IMR-90 (cell line): ENCODE measurements around the gene RAD51B. TPM values are rescaled to one million over a fixed set of nuclear protein-coding genes. Genes with fewer than 3 reads are reported as not detected.

Source experiments
- ATAC-seq: fragments of 200-7000 bp; cut with Tn5 transposase; 2 replicates; pipeline ENCODE4 v1.9.1; 2020; ENCODE audit warnings: low read depth, mild to moderate bottlenecking, moderate library complexity
- BruUV-seq: library from RNA; stranded (reverse); fragments of 400-500 nt; replicated peaks from 2 replicates; lab custom pipeline; 2021; lab: Mats Ljungman, UMichigan
- CTCF ChIA-PET: fragments of 300-600 bp; formaldehyde crosslinking; extraction: SDS; loops from one replicate; lab custom pipeline; 2021; ENCODE audit warnings: antibody characterized with exemption; lab: Yijun Ruan, JAX
- POLR2A ChIA-PET: fragments of 300-600 bp; sonication (Branson Sonifier 250); formaldehyde crosslinking; loops from one replicate; lab custom pipeline; 2022; ENCODE audit warnings: antibody characterized with exemption; ENCODE audit not compliant: unreplicated experiment; lab: Charles Lee
- DNase-seq: peaks from one replicate; pipeline ENCODE4 v3.0.0; 2013
- H2AFZ ChIP-seq: replicated peaks from 2 replicates; pipeline ENCODE3; 2013; ENCODE audit warnings: low read length, mild to moderate bottlenecking; ENCODE audit not compliant: poor library complexity
- H2AK5ac ChIP-seq: 2 replicates; pipeline ENCODE4 v1.6.1; 2013; ENCODE audit warnings: low read depth, low read length, inconsistent platforms
- H2AK9ac ChIP-seq: replicated peaks from 2 replicates; pipeline ENCODE3; 2013; ENCODE audit warnings: mild to moderate bottlenecking, low read depth, low read length, moderate library complexity; ENCODE audit not compliant: poor library complexity
- H2BK120ac ChIP-seq: 2 replicates; pipeline ENCODE4 v1.6.1; 2013; ENCODE audit warnings: low read depth, low read length, inconsistent platforms
- H2BK15ac ChIP-seq: 3 replicates; pipeline ENCODE4 v1.6.1; 2013; ENCODE audit warnings: low read depth, low read length, inconsistent platforms
- H2BK20ac ChIP-seq: 2 replicates; pipeline ENCODE4 v1.6.1; 2013; ENCODE audit warnings: low read depth, mild to moderate bottlenecking, inconsistent platforms, low read length, moderate library complexity
- H2BK5ac ChIP-seq: 2 replicates; pipeline ENCODE4 v1.6.1; 2013; ENCODE audit warnings: mild to moderate bottlenecking, low read depth, low read length, inconsistent platforms; ENCODE audit not compliant: poor library complexity, severe bottlenecking
- H3K14ac ChIP-seq: replicated peaks from 2 replicates; pipeline ENCODE4 v1.6.1; 2013; ENCODE audit warnings: low read depth, low read length, inconsistent platforms
- H3K18ac ChIP-seq: 2 replicates; pipeline ENCODE4 v1.6.1; 2013; ENCODE audit warnings: low read depth, low read length, control low read depth
- H3K23ac ChIP-seq: 2 replicates; pipeline ENCODE4 v1.6.1; 2013; ENCODE audit warnings: low read depth, low read length, inconsistent platforms
- H3K27ac ChIP-seq: 2 replicates; pipeline ENCODE4 v1.5.1; 2013; ENCODE audit warnings: mild to moderate bottlenecking, control low read depth, low read length; ENCODE audit not compliant: insufficient read depth
- H3K27me3 ChIP-seq: 2 replicates; pipeline ENCODE4 v1.6.1; 2013; ENCODE audit warnings: low read length; ENCODE audit not compliant: control insufficient read depth, insufficient read depth
- H3K36me3 ChIP-seq: 2 replicates; pipeline ENCODE4 v1.6.1; 2013; ENCODE audit warnings: low read length, mixed read lengths; ENCODE audit not compliant: control insufficient read depth, insufficient read depth
- H3K4ac ChIP-seq: 2 replicates; pipeline ENCODE4 v1.6.1; 2013; ENCODE audit warnings: low read depth, low read length, inconsistent platforms
- H3K4me1 ChIP-seq: 2 replicates; pipeline ENCODE4 v1.6.1; 2013; ENCODE audit warnings: low read length, mixed read lengths; ENCODE audit not compliant: control insufficient read depth, insufficient read depth
- H3K4me2 ChIP-seq: 2 replicates; pipeline ENCODE4 v1.6.1; 2013; ENCODE audit warnings: low read depth, mild to moderate bottlenecking, control low read depth, low read length, moderate library complexity
- H3K4me3 ChIP-seq: 2 replicates; pipeline ENCODE4 v1.5.1; 2013; ENCODE audit warnings: low read depth, mild to moderate bottlenecking, control low read depth, low read length, moderate library complexity; ENCODE audit not compliant: insufficient read depth
- H3K56ac ChIP-seq: 2 replicates; pipeline ENCODE4 v1.6.1; 2013; ENCODE audit warnings: low read length, inconsistent platforms; ENCODE audit not compliant: insufficient read depth; ENCODE audit errors: extremely low read depth
- H3K79me1 ChIP-seq, 2 experiments: 2 replicates each; pipeline ENCODE4 v1.6.1; 2013; ENCODE audit warnings: low read length in 2 of 2, inconsistent platforms in 1 of 2, low read depth in 1 of 2
- H3K9ac ChIP-seq: 2 replicates; pipeline ENCODE4 v1.6.1; 2013; ENCODE audit warnings: low read depth, low read length, control low read depth
- H3K9me1 ChIP-seq: 2 replicates; pipeline ENCODE4 v1.6.1; 2013; ENCODE audit warnings: low read length, inconsistent platforms; ENCODE audit not compliant: insufficient read depth
- H3K9me3 ChIP-seq: 2 replicates; pipeline ENCODE4 v1.6.1; 2013; ENCODE audit warnings: low read length; ENCODE audit not compliant: control insufficient read depth, insufficient read depth
- H4K20me1 ChIP-seq: 2 replicates; pipeline ENCODE4 v1.6.1; 2013; ENCODE audit warnings: low read length, inconsistent platforms; ENCODE audit not compliant: insufficient read depth
- H4K5ac ChIP-seq: 2 replicates; pipeline ENCODE4 v1.6.1; 2013; ENCODE audit warnings: mild to moderate bottlenecking, low read depth, low read length, control low read depth
- H4K8ac ChIP-seq, 2 experiments: 2 replicates each; pipeline ENCODE4 v1.6.1; 2013; ENCODE audit warnings: low read depth in 2 of 2, low read length in 2 of 2, control low read depth in 1 of 2, inconsistent platforms in 1 of 2
- H4K91ac ChIP-seq: 2 replicates; pipeline ENCODE4 v1.6.1; 2013; ENCODE audit warnings: low read depth, low read length, inconsistent platforms; ENCODE audit not compliant: insufficient read depth
- BHLHE40 ChIP-seq: fragments of 150-350 bp; IDR thresholded peaks from 2 replicates; pipeline ENCODE4 v1.6.1; 2016; ENCODE audit warnings: mild to moderate bottlenecking, low read depth, low read length
- CEBPB ChIP-seq: IDR thresholded peaks from 2 replicates; pipeline ENCODE4 v1.6.1; 2012; ENCODE audit warnings: low read depth, low read length, improper control_type of control experiment
- CHD1 ChIP-seq: IDR thresholded peaks from 2 replicates; pipeline ENCODE4 v1.6.1; 2012; ENCODE audit warnings: low read depth, low read length, improper control_type of control experiment
- FOS ChIP-seq: fragments of 150-350 bp; IDR thresholded peaks from 2 replicates; pipeline ENCODE4 v1.6.1; 2016; ENCODE audit warnings: low read depth, low read length
- MAFK ChIP-seq: IDR thresholded peaks from 2 replicates; pipeline ENCODE4 v1.6.1; 2012; ENCODE audit warnings: low read depth, low read length, improper control_type of control experiment
- MAZ ChIP-seq: IDR thresholded peaks from 2 replicates; pipeline ENCODE4 v1.6.1; 2012; ENCODE audit warnings: low read depth, mild to moderate bottlenecking, low read length, improper control_type of control experiment, moderate library complexity, borderline replicate concordance
- NFE2L2 ChIP-seq: fragments of 150-350 bp; IDR thresholded peaks from 2 replicates; pipeline ENCODE4 v1.6.1; 2016; ENCODE audit warnings: low read depth, mild to moderate bottlenecking, low read length
- RAD21 ChIP-seq: IDR thresholded peaks from 2 replicates; pipeline ENCODE4 v1.6.1; 2012; ENCODE audit warnings: low read length, improper control_type of control experiment
- RCOR1 ChIP-seq: IDR thresholded peaks from 2 replicates; pipeline ENCODE4 v1.6.1; 2012; ENCODE audit warnings: mild to moderate bottlenecking, low read length, improper control_type of control experiment; ENCODE audit not compliant: insufficient replicate concordance
- SMC3 ChIP-seq: fragments of 150-350 bp; IDR thresholded peaks from 2 replicates; pipeline ENCODE4 v1.6.1; 2016; ENCODE audit warnings: low read depth, mild to moderate bottlenecking, antibody characterized with exemption, low read length, moderate library complexity
- USF2 ChIP-seq: fragments of 150-350 bp; IDR thresholded peaks from 2 replicates; pipeline ENCODE4 v1.6.1; 2017; ENCODE audit warnings: mild to moderate bottlenecking, antibody characterized with exemption, low read length, low read depth
- WGBS, 2 experiments: methylation state at CpG; one replicate each; pipeline versions ENCODE4 v1.1.5 to v1.1.7; 2013; ENCODE audit warnings: missing lambda C conversion rate in 2 of 2; ENCODE audit not compliant: insufficient read length in 1 of 2; ENCODE audit errors: extremely low coverage in 2 of 2; 5-methylcytosine and 5-hydroxymethylcytosine counted together
- dilution Hi-C: fragments of 300-500 bp; cut with HindIII; formaldehyde crosslinking; loops from one replicate; pipeline ENCODE4 v1.14.3; 2018; ENCODE audit warnings: low sequenced_read_pairs; ENCODE audit not compliant: unreplicated experiment
- in situ Hi-C: fragments of 300-500 bp; cut with MboI; formaldehyde crosslinking; loops from 3 replicates; pipeline ENCODE4 v1.14.3; 2019; ENCODE audit warnings: low sequenced_read_pairs, inconsistent platforms, mixed read lengths
- intact Hi-C: fragments of 100-400 bp; cut with micrococcal nuclease; formaldehyde crosslinking; loops from 2 replicates; pipeline ENCODE4 v1.10.0; 2022
- polyA plus RNA-seq, 3 experiments: library from polyadenylated mRNA; depleted of rRNA; stranded (reverse); fragments of >200 nt; gene quantifications; 2 replicates each; pipeline ENCODE4 v1.2.3, GENCODE V29; 2012; ENCODE audit warnings: low replicate concordance in 1 of 3
- total RNA-seq: library from RNA; depleted of rRNA; stranded (reverse); fragments of >200 nt; gene quantifications from 2 replicates; pipeline ENCODE4 v1.2.3, GENCODE V29; 2012
- TF ChIP-seq, protein P1 (sequence below): fragments of 150-350 bp; IDR thresholded peaks from 2 replicates; pipeline ENCODE4 v1.6.1; 2016; ENCODE audit warnings: low read depth, mild to moderate bottlenecking, low read length, moderate library complexity, borderline replicate concordance

RAD51B gene
- total and polyA plus RNA-seq, 2 of the 4 experiments (the other 2 are of a cell fraction) = 5.1 to 18.8 TPM

DNA sequence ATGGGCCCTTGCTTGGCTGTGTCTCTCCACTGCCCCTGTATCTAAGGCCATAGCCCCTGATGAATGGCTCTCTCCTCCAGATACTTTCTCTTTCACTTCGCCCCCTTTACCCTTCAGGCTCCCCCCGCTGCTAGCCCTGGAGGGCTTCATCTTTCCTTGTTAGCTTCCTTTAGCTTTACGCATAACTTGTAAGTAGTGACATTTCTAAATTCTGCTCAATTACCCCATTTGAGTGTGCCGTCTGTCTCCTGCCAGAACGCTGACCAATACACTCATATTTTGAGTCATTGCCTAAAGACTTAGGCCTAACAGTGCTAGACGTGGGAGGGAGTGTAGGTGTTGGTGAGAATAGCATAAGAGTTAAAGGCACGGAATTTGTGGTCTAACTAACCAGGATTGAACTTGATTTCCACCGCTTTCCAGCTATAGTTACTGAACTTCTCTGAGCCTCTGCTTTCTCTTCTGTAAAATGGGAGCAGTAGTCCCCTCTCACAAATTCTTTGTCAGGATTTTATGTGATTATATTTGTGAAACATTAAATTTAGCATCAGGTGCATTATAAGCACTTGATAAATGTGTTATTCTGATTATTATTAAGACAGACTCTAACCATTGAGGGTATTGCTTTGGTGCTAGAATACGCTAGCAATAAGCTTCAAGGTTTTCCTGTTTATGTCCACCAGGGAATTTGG is 844.0 kb downstream of the RAD51B start:
- no TSS peak for BruUV-seq
- peak overlapping the region; percentile 54; the same call in 1 of the 2 replicates for H3K23ac ChIP-seq
- H3K56ac ChIP-seq = peak overlapping the region; percentile 52; the same call in 1 of the 2 replicates
- WGBS, 2 experiments = 20% methylated on average over 1 of the region's 9 CpGs; no CpG with 5 or more reads in 1 of the 2 experiments
- no peaks in the 10 kb centered on the region for H3K36me3 ChIP-seq
- in situ Hi-C loops = loop anchor here (10.0 kb wide), 1 partner anchor 121 kb away; no protein-coding TSS in a partner anchor
- H3K14ac ChIP-seq = peak overlapping the region; percentile 75
- intact Hi-C loops = loop anchor here (2.0 to 10.0 kb wide), 4 partner anchors 127 to 719 kb away; no protein-coding TSS in a partner anchor
- peak overlapping the region; percentile 88 for H3K4ac ChIP-seq
- TF ChIP-seq USF2 (no peak), NFE2L2 (no peak), SMC3 (peak; percentile 20; the same call in 1 of the 2 replicates), RAD21 (peak; percentile 30), CHD1 (no peak), FOS (peak; percentile 33; the same call in 1 of the 2 replicates), BHLHE40 (peak; percentile 77), MAFK (0 out of 2 replicates have a peak, but pooled peaks have one; percentile 37), RCOR1 (peak; percentile 99), MAZ (no peak), CEBPB (peak; percentile 57)
- TF ChIP-seq, protein P1, sequence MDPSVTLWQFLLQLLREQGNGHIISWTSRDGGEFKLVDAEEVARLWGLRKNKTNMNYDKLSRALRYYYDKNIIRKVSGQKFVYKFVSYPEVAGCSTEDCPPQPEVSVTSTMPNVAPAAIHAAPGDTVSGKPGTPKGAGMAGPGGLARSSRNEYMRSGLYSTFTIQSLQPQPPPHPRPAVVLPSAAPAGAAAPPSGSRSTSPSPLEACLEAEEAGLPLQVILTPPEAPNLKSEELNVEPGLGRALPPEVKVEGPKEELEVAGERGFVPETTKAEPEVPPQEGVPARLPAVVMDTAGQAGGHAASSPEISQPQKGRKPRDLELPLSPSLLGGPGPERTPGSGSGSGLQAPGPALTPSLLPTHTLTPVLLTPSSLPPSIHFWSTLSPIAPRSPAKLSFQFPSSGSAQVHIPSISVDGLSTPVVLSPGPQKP = no peak
- H3K9me1 ChIP-seq = peaks cover 31% of the 10 kb centered on the region
- H3K9me3 ChIP-seq = no peaks in the 10 kb centered on the region
- H2BK120ac ChIP-seq = peak overlapping the region; percentile 94
- peak overlapping the region in 1 of 2 experiments; percentile 74; a peak in 2 of 4 replicates for H4K8ac ChIP-seq
- dilution Hi-C loops = no loop called here
- H3K9ac ChIP-seq = peak overlapping the region; percentile 46
- peaks cover 40% of the 10 kb centered on the region for H3K4me1 ChIP-seq
- ChIA-PET CTCF (interaction anchor here (0.5 to 1.3 kb wide), 3 partner anchors 115 to 412 kb away, joined by 3 to 6 read pairs (median 5); no protein-coding TSS in a partner anchor), POLR2A (interaction anchor here (0.9 to 1.2 kb wide), 2 partner anchors 127 kb away, joined by 3 read pairs; no protein-coding TSS in a partner anchor)
- H3K79me1 ChIP-seq = no peaks in the 10 kb centered on the region
- H2BK20ac ChIP-seq = peak overlapping the region; percentile 83
- peak overlapping the region; percentile 77 for H2AK9ac ChIP-seq
- H3K4me2 ChIP-seq = peak overlapping the region; percentile 71
- H3K27ac ChIP-seq = peak overlapping the region; percentile 35; the same call in 1 of the 2 replicates
- H3K18ac ChIP-seq = peak overlapping the region; percentile 28
- H4K91ac ChIP-seq = peak overlapping the region; percentile 83
- H4K20me1 ChIP-seq = no peaks in the 10 kb centered on the region
- no peaks in the 10 kb centered on the region for H3K27me3 ChIP-seq
- peak overlapping the region; percentile 5 for H2AK5ac ChIP-seq
- peak overlapping the region; percentile 61 for H4K5ac ChIP-seq
- peak overlapping the region; percentile 82 for H2AFZ ChIP-seq
- H2BK5ac ChIP-seq = peak overlapping the region; percentile 78
- DNase-seq = peak; percentile 91
- peak; percentile 38 for ATAC-seq
- peak overlapping the region; percentile 6; the same call in 1 of the 2 replicates for H3K4me3 ChIP-seq
- H2BK15ac ChIP-seq = peak overlapping the region; percentile 12; the same call in 2 of the 3 replicates
